WTC11 (cell line): ENCODE results near the gene FOXO3.

Experiments used
- CTCF ChIP-seq: fragments of 200-600 bp; IDR thresholded peaks from 2 replicates; pipeline ENCODE4 v1.8.0; 2022; ENCODE audit warnings: antibody characterized with exemption
- JAZF1 ChIP-seq: fragments of 250-450 bp; sonication (Bioruptor Pico); IDR thresholded peaks from 2 replicates; pipeline ENCODE4 v1.9.0; 2021; ENCODE audit warnings: moderate library complexity, mild to moderate bottlenecking, inconsistent platforms
- NFYB ChIP-seq: sonication (generic); formaldehyde crosslinking; conservative IDR thresholded peaks from 2 replicates; pipeline ENCODE4 v1.8.0; 2022; ENCODE audit warnings: low read depth, missing genetic modification reagents
- PREB ChIP-seq: sonication (generic); formaldehyde crosslinking; IDR thresholded peaks from 2 replicates; pipeline ENCODE4 v1.8.1; 2022; ENCODE audit warnings: mild to moderate bottlenecking, missing genetic modification reagents, moderate library complexity, borderline replicate concordance
- RELA ChIP-seq: sonication (generic); formaldehyde crosslinking; IDR thresholded peaks from 2 replicates; pipeline ENCODE4 v1.8.1; 2022; ENCODE audit warnings: missing genetic modification reagents, mild to moderate bottlenecking, borderline replicate concordance
- ZNF121 ChIP-seq: sonication (generic); formaldehyde crosslinking; IDR thresholded peaks from 2 replicates; pipeline ENCODE4 v1.8.0; 2023; ENCODE audit warnings: missing genetic modification reagents
- ZNF232 ChIP-seq: sonication (generic); formaldehyde crosslinking; IDR thresholded peaks from 2 replicates; pipeline ENCODE4 v1.8.0; 2022; ENCODE audit warnings: mild to moderate bottlenecking, missing genetic modification reagents
- ZSCAN18 ChIP-seq: fragments of 250-450 bp; sonication (Bioruptor Pico); IDR thresholded peaks from 2 replicates; pipeline ENCODE4 v2.1.2; 2022; ENCODE audit warnings: mild to moderate bottlenecking, moderate library complexity

- TF ChIP-seq PREB (no peak), CTCF (no peak), RELA (CRISPR knock-in tag) (no peak), NFYB (CRISPR knock-in tag) (no peak), ZSCAN18 (CRISPR knock-in tag) (no peak), ZNF232 (no peak), JAZF1 (CRISPR knock-in tag) (no peak), ZNF121 (no peak)
These were observed 77.2 kb downstream of the FOXO3 start for GRCh38 chr6:108637963-108638362.
